ENCODE results near the gene MEP1B.
A peak's percentile ranks its signal among the peaks of the same experiment; 100 is the strongest.

MEP1B gene

DNA sequence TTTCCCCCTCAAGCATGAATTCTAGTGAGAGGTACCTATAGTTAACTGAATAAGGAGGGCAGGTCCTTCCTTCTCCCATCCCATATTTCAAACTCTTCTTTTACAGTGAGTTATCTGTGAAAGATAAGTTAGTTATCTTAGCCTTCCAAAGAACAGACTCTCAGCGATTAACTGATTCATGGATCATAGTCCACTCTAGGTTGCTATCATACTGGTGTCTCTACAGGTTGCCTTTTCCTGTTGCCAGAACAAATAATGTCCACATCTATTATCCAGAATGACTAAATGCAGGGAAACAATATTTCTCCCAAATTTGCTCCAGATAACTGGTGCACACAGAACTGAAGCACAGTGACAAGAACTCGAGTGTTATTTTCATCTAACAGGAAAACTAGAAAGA lies 68.3 kb downstream of the MEP1B start:
- H3K4me1 ChIP-seq: peaks cover 0 to 31% (median 13%) of the 10 kb centered on the region in 10 experiments; a peak in 16 of 20 replicates
- no peak overlapping the region for H3K9ac ChIP-seq
- H3K4me3 ChIP-seq: no peak overlapping the region
- H3K27ac ChIP-seq: no peak overlapping the region
- H3K36me3 ChIP-seq: no peaks in the 10 kb centered on the region
- H3K27me3 ChIP-seq: no peaks in the 10 kb centered on the region
- H3K4me2 ChIP-seq: peak overlapping the region in 4 of 11 experiments; percentile 33 to 66 (median 51); a peak in 8 of 22 replicates
- no peaks in the 10 kb centered on the region for H3K9me3 ChIP-seq (replicated peaks in 1 of 11)
- no peak for TF ChIP-seq Cebpa-rat (IDR thresholded peaks at IDR 0.05)
- H4K20me1 ChIP-seq: no peaks in the 10 kb centered on the region

DNA sequence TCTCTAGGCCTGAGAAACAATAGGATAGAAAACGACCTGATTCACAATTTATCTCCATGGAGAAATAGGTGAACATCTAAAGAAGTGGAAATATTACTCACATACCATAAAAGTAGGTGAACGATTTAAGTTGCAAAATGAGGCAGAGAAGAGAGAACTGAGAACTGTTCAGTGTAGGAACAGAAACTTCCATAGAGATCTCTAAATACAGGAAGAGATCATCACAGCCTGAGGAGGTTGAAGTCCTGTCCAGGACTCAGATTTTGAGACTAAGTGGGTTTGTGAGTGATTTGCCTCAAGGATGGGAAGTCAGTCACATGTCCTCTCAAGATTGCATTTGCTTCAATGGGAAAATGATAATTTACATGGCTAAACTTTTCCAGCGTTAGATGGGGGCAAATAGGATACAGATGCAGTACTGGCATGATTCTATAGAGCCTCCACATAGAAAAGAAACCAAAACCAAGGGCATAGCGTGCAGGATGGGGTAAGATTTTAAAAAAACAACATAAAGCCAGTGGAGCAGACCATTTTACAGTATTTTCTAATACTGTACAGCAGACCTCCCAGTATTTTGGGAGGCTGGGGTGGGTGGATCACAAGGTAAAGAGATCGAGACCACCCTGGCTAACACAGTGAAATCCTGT lies 68.8 kb downstream of the MEP1B start:
- Histone ChIP-seq H4K20me1 (no peaks in the 10 kb centered on the region), H3K4me2 (peak overlapping the region in 2 of 11 experiments; percentile 58 to 66; a peak in 6 of 22 replicates), H3K9me3 (replicated peaks in 1 of 11) (no peaks in the 10 kb centered on the region), H3K9ac (no peak overlapping the region), H3K36me3 (no peaks in the 10 kb centered on the region), H3K4me1 (peaks cover 0 to 31% (median 13%) of the 10 kb centered on the region in 10 experiments; a peak in 16 of 20 replicates), H3K27ac (peak overlapping the region in 1 of 11 experiments; percentile 18; a peak in 1 of 22 replicates), H3K4me3 (no peak overlapping the region), H3K27me3 (no peaks in the 10 kb centered on the region)
- TF ChIP-seq Cebpa-rat (IDR thresholded peaks at IDR 0.05): no peak

DNA sequence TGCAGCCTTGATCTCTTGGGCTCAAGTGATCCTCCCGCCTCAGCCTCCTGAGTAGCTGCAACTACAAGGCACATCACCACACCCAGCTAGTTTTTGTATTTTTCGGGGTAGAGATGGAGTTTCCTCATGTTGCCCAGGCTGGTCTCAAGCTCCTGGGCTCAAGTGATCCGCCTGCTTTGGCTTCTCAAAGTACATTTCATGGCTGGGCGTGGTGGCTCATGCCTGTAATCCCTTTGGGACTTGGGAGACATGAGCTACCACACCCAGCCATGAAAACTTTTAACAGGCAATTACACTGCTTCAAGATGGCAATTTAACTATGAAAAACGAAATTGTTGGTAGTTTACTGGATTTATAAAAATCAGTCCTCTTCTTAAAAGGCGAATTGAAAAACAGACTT lies 69.7 kb downstream of the MEP1B start:
- no peaks in the 10 kb centered on the region for H3K36me3 ChIP-seq
- H3K9me3 ChIP-seq (replicated peaks in 1 of 11): no peaks in the 10 kb centered on the region
- H4K20me1 ChIP-seq: no peaks in the 10 kb centered on the region
- no peak overlapping the region; a peak in 1 of 22 replicates for H3K4me2 ChIP-seq
- H3K4me3 ChIP-seq: no peak overlapping the region
- TF ChIP-seq Cebpa-rat (IDR thresholded peaks at IDR 0.05): no peak
- H3K27me3 ChIP-seq: no peaks in the 10 kb centered on the region
- H3K4me1 ChIP-seq: peaks cover 0 to 31% (median 13%) of the 10 kb centered on the region in 10 experiments; a peak in 16 of 20 replicates
- no peak overlapping the region for H3K9ac ChIP-seq
- no peak overlapping the region for H3K27ac ChIP-seq

DNA sequence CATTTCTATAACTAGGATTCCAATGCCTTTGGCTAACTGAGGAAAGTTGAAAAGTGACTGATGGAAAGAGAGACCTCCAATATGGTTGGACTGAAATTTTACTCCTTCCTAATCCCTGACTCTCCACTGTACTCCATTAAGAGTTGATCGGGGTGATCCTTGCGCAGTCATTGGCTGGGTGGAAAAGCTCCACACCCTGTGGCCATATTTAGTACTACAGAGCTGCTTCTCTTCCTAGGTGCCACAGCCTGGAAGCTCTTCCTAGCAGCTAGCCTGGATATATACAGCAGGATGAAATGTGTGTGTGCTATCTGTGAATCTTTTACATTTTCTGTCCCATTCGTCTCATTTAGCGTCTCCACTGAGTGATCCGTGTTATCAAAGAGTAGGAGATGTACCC lies 71.2 kb downstream of the MEP1B start:
- H3K36me3 ChIP-seq: no peaks in the 10 kb centered on the region
- no peaks in the 10 kb centered on the region for H4K20me1 ChIP-seq
- H3K4me2 ChIP-seq: no peak overlapping the region
- no peak overlapping the region for H3K4me3 ChIP-seq
- H3K4me1 ChIP-seq: peaks cover 0 to 31% (median 13%) of the 10 kb centered on the region in 10 experiments; a peak in 16 of 20 replicates
- no peaks in the 10 kb centered on the region for H3K27me3 ChIP-seq
- no peaks in the 10 kb centered on the region for H3K9me3 ChIP-seq (replicated peaks in 1 of 11)
- no peak for TF ChIP-seq Cebpa-rat (IDR thresholded peaks at IDR 0.05)
- no peak overlapping the region for H3K27ac ChIP-seq
- no peak overlapping the region for H3K9ac ChIP-seq

DNA sequence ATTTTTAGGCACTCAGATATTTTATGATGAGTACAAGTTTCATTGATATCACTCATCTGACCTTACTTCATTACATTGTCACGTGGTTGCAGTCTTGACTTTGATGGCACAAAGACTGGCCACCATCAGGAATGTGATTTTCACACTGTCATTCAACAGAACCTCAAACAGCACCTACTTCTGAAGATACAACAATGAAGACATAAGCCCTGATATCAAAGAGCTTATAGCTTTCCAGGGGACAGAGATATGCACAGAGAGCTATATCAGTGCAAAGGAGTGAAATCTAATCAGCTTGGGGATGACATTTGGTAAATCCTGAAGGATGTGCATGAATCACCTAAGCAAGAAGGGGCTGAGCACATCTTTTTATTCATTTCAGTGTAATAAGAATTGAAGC lies 72.3 kb downstream of the MEP1B start:
- H3K4me3 ChIP-seq: no peak overlapping the region
- H3K4me2 ChIP-seq: no peak overlapping the region
- H3K27me3 ChIP-seq: no peaks in the 10 kb centered on the region
- H3K27ac ChIP-seq: no peak overlapping the region
- H3K9ac ChIP-seq: no peak overlapping the region
- no peaks in the 10 kb centered on the region for H3K9me3 ChIP-seq (replicated peaks in 1 of 11)
- TF ChIP-seq Cebpa-rat (IDR thresholded peaks at IDR 0.05): no peak
- H3K4me1 ChIP-seq: peaks cover 0 to 23% (median 10%) of the 10 kb centered on the region in 10 experiments; a peak in 16 of 20 replicates
- no peaks in the 10 kb centered on the region for H4K20me1 ChIP-seq
- no peaks in the 10 kb centered on the region for H3K36me3 ChIP-seq

DNA sequence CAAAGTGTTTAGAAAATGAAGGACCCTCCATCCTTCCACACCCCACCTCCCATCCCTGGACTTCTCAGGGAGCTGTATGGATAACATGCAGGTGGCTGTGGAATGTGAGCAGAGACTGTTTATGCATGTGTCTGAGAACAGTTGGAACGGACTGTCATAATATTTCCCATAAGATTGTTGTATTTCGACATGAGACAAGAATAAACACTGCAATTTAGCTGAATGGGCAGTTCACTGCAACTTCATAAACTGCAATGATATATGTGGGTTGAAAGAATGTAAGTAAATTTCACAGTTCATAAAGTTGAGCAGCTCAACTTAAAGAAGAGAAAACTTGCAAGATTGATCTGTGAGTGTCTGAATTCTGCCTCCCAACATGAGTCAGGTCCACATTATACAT lies 74.6 kb downstream of the MEP1B start:
- no peak overlapping the region for H3K9ac ChIP-seq
- H3K27me3 ChIP-seq: no peaks in the 10 kb centered on the region
- no peaks in the 10 kb centered on the region for H3K9me3 ChIP-seq (replicated peaks in 1 of 11)
- H3K36me3 ChIP-seq: no peaks in the 10 kb centered on the region
- H3K4me1 ChIP-seq: no peaks in the 10 kb centered on the region; a peak in 1 of 20 replicates
- no peak overlapping the region for H3K4me3 ChIP-seq
- H3K27ac ChIP-seq: no peak overlapping the region
- TF ChIP-seq Cebpa-rat (IDR thresholded peaks at IDR 0.05): no peak
- no peaks in the 10 kb centered on the region for H4K20me1 ChIP-seq
- no peak overlapping the region for H3K4me2 ChIP-seq

DNA sequence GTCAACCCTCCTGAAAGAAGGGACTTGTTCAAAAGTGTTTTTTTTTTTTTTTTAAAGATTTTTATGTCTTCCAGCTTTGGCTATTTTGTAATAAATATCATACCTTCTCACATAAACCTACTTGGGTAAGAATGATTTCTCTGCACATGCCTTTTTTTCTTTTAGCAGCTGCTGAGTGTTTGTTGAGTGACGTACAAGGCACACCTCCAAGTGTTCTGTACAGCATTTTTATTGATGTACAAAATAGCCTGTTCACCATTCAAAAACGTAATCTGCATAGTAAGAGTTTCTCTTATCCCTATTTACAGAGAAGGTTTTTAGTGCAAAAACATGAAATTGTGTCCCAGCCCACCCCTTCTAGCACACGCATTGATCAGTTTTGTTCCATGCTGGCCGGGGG lies 77.6 kb downstream of the MEP1B start:
- Histone ChIP-seq H3K36me3 (no peaks in the 10 kb centered on the region), H3K4me3 (no peak overlapping the region), H3K27me3 (no peaks in the 10 kb centered on the region), H3K9ac (no peak overlapping the region), H3K27ac (no peak overlapping the region), H3K4me2 (no peak overlapping the region), H4K20me1 (no peaks in the 10 kb centered on the region), H3K9me3 (replicated peaks in 1 of 11) (no peaks in the 10 kb centered on the region), H3K4me1 (no peaks in the 10 kb centered on the region)
- TF ChIP-seq Cebpa-rat (IDR thresholded peaks at IDR 0.05): no peak

All from BLaER1 treated with 17β-estradiol and CSF1 and Interleukin-3, amounts not matched to agents 10 nM and 100 nM (cell line).